ENCODE results near the gene ALDH1A1.

DNA sequence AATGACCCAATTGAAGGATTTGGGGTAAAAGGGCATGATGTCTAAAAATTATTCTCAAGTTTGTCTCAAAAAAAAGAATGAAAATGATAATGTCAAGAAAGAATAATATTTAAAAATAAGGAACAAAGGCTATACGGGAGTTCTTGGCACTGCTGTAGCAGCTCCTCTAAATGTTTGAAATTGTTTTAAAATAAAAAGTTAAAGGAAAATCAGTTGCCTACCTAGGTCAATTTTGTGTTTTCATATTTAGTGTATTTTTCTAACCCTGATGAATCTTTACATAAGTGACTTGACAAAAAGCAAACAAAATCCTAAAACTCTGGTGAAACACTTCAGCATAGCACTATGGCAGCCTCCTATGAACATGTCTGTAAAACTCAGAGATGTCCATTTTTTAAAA lies 56.4 kb downstream of the ALDH1A1 start:
- TF ChIP-seq, protein P1, sequence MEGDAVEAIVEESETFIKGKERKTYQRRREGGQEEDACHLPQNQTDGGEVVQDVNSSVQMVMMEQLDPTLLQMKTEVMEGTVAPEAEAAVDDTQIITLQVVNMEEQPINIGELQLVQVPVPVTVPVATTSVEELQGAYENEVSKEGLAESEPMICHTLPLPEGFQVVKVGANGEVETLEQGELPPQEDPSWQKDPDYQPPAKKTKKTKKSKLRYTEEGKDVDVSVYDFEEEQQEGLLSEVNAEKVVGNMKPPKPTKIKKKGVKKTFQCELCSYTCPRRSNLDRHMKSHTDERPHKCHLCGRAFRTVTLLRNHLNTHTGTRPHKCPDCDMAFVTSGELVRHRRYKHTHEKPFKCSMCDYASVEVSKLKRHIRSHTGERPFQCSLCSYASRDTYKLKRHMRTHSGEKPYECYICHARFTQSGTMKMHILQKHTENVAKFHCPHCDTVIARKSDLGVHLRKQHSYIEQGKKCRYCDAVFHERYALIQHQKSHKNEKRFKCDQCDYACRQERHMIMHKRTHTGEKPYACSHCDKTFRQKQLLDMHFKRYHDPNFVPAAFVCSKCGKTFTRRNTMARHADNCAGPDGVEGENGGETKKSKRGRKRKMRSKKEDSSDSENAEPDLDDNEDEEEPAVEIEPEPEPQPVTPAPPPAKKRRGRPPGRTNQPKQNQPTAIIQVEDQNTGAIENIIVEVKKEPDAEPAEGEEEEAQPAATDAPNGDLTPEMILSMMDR (IDR thresholded peaks at IDR 0.05), result no peak
- no peak for TF ChIP-seq ZFX (IDR thresholded peaks at IDR 0.05; ENCODE audit: borderline replicate concordance)
